Measurements from ENCODE around the gene CFLAR. TPM values are rescaled to one million over a fixed set of nuclear protein-coding genes. Genes with fewer than 3 reads are reported as not detected.
"Not testable (repeated sequence)": the region's sequence is repeated elsewhere in the genome, so short reads cannot be mapped to it uniquely, and the experiment has no call there.

CFLAR gene
- total and polyA plus RNA-seq, 2 donors from 2014 or later = 47.2 to 263 TPM

DNA sequence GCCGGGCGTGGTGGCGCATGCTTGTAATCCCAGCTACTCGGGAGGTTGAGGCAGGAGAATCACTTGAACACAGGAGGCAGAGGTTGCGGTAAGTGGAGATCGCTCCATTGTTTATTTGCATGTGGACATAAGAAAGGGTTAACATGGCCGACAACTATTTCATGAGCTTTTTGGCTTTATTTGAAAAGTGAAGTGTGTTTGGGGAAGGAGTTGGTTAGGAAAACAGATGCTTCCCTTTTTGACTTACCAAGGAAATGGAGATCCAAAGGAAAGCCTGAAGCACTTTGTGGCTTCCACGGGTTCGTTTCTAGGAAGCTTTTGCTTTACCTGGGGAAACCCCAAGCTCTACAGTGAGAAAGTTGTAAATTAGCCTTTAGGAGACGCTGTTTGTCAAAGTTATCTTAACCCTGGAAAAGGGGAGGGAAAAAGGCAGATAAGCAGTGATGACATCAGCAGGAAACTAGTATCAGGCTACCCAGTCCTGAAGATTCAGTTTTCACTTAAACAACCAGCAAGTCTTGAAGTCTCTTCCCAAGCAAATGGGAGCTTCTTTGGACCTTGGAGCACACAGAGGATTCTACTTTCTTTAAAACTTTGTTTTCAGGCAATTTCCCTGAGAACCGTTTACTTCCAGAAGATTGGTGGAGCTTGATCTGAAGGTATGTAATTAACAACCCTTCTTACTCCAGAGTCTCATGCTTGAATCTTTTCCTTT is 66.8 kb downstream of the CFLAR start, which contains the start of gene CASP10:
TSS of gene CASP10 (plus strand) at position 492 of the 715 bp plus-strand sequence. CDS start 2,637 bp downstream, outside the sequence.
- Histone ChIP-seq H3K9me3 (ENCODE audit: control insufficient read depth in 2 of 3, insufficient read depth in 1 of 3, low read length in 3 of 3) (no peaks in the 10 kb centered on the region), H3K36me3 (ENCODE audit: control insufficient read depth in 2 of 3, insufficient read depth in 3 of 3, low read length in 3 of 3) (peaks cover 0 to 2% (median 0%) of the 10 kb centered on the region in 3 donors), H3K27me3 (ENCODE audit: control insufficient read depth, insufficient read depth, low read length) (no peaks in the 10 kb centered on the region), H3K4me1 (ENCODE audit: control insufficient read depth in 2 of 3, insufficient read depth in 2 of 3, low read depth in 1 of 3, low read length in 3 of 3) (peaks cover 0 to 7% (median 0%) of the 10 kb centered on the region in 3 donors), H3K9ac (ENCODE audit: low read length in 3 of 3) (peak within 1 kb of the TSS; percentile 56 to 66 (median 65)), H3K4me3 (ENCODE audit: low read length in 3 of 3) (peak within 1 kb of the TSS; percentile 73 to 82 (median 75)), H3K27ac (ENCODE audit: low read depth in 2 of 2, low read length in 2 of 2) (peak within 1 kb of the TSS in 1 of 2 donors; percentile 8)
- DNase-seq (peak in 2 of 5 donors; percentile 66 to 87), FAIRE-seq (peak; percentile 59)
- intact Hi-C loops (cut with DNase I) = no loop called here
- TF ChIP-seq, protein P1, sequence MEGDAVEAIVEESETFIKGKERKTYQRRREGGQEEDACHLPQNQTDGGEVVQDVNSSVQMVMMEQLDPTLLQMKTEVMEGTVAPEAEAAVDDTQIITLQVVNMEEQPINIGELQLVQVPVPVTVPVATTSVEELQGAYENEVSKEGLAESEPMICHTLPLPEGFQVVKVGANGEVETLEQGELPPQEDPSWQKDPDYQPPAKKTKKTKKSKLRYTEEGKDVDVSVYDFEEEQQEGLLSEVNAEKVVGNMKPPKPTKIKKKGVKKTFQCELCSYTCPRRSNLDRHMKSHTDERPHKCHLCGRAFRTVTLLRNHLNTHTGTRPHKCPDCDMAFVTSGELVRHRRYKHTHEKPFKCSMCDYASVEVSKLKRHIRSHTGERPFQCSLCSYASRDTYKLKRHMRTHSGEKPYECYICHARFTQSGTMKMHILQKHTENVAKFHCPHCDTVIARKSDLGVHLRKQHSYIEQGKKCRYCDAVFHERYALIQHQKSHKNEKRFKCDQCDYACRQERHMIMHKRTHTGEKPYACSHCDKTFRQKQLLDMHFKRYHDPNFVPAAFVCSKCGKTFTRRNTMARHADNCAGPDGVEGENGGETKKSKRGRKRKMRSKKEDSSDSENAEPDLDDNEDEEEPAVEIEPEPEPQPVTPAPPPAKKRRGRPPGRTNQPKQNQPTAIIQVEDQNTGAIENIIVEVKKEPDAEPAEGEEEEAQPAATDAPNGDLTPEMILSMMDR (IDR thresholded peaks at IDR 0.05; ENCODE audit: borderline replicate concordance, extremely low read depth, insufficient read depth) = peak; percentile 71

DNA sequence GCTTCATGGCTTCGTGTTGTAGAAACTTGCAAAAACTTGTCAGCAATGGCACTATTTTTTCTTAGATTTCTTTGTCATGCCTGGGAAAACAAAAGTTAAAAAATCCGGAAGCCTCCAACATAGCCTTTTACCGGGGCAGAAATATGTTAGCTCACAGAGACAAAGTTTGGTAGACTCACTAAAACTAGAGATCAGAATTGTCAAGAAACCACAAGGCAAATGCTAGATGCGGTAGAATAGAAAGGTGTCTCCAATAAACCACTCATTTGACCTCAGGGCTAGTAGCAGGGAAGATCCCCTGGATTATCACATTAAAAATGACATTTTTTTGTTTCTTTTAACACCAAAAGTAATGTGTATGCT is 67.4 kb downstream of the CFLAR start:
- FAIRE-seq (no peak), DNase-seq (no peak)
- H3K27me3 ChIP-seq (ENCODE audit: control insufficient read depth, insufficient read depth, low read length) = no peaks in the 10 kb centered on the region
- H3K4me1 ChIP-seq (ENCODE audit: control insufficient read depth in 2 of 3, insufficient read depth in 2 of 3, low read depth in 1 of 3, low read length in 3 of 3) = peaks cover 0 to 7% (median 0%) of the 10 kb centered on the region in 3 donors
- TF ChIP-seq, protein P1 (IDR thresholded peaks at IDR 0.05; ENCODE audit: borderline replicate concordance, extremely low read depth, insufficient read depth) = no peak
- H3K36me3 ChIP-seq (ENCODE audit: control insufficient read depth in 2 of 3, insufficient read depth in 3 of 3, low read length in 3 of 3) = peaks cover 0 to 2% (median 0%) of the 10 kb centered on the region in 3 donors
- H3K9me3 ChIP-seq (ENCODE audit: control insufficient read depth in 2 of 3, insufficient read depth in 1 of 3, low read length in 3 of 3) = no peaks in the 10 kb centered on the region
- intact Hi-C loops (cut with DNase I) = no loop called here
- peak overlapping the region; percentile 27 to 66 (median 65) for H3K9ac ChIP-seq (ENCODE audit: low read length in 3 of 3)
- peak overlapping the region in 1 of 2 donors; percentile 8 for H3K27ac ChIP-seq (ENCODE audit: low read depth in 2 of 2, low read length in 2 of 2)
- peak overlapping the region; percentile 73 to 82 (median 75) for H3K4me3 ChIP-seq (ENCODE audit: low read length in 3 of 3)

DNA sequence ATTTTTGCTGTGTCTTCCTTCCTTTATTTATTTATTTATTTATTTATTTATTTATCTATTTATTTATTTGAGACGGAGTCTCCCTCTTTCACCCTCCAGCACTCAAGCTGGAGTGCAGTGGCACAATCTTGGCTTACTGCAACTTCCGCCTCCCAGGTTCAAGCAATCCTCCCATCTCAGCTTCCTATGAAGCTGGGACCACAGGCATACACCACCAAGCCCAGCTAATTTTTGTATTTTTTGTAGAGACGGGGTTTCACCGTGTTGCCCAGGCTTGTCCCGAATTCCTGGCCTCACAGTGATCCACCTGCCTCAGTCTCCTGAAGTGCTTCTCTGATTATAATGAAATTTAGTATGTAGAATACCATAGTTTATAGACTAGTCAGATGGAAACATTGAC is 67.9 kb downstream of the CFLAR start:
- peak overlapping the region; percentile 73 to 82 (median 75) for H3K4me3 ChIP-seq (ENCODE audit: low read length in 3 of 3)
- H3K4me1 ChIP-seq (ENCODE audit: control insufficient read depth in 2 of 3, insufficient read depth in 2 of 3, low read depth in 1 of 3, low read length in 3 of 3); DNase-seq; H3K36me3 ChIP-seq (ENCODE audit: control insufficient read depth in 2 of 3, insufficient read depth in 3 of 3, low read length in 3 of 3); H3K9me3 ChIP-seq (ENCODE audit: control insufficient read depth in 2 of 3, insufficient read depth in 1 of 3, low read length in 3 of 3); FAIRE-seq; H3K27me3 ChIP-seq (ENCODE audit: control insufficient read depth, insufficient read depth, low read length); H3K27ac ChIP-seq (ENCODE audit: low read depth in 2 of 2, low read length in 2 of 2); intact Hi-C loops (cut with DNase I): not testable (repeated sequence)
- H3K9ac ChIP-seq (ENCODE audit: low read length in 3 of 3) = peak overlapping the region in 1 of 3 donors; percentile 16

DNA sequence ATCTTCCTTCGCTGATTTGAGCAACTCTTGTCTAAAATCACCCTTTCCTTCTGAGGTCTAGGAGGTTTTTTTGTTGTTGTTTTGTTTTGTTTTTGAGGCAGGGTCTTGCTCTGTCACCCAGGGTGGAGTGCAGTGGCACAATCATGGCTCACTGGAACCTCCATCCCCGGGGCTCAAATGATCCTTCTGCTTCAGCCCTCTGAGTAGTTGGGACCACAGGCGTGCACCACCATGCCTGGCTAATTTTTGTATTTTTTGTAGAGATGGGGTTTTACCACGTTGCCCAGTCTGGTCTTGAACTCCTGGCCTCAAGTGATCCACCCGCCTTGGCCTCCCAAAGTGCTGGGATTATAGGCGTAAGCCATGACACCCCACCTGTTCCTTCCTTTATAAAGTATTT is 68.3 kb downstream of the CFLAR start:
- DNase-seq; intact Hi-C loops (cut with DNase I); FAIRE-seq; H3K4me1 ChIP-seq (ENCODE audit: control insufficient read depth in 2 of 3, insufficient read depth in 2 of 3, low read depth in 1 of 3, low read length in 3 of 3); H3K36me3 ChIP-seq (ENCODE audit: control insufficient read depth in 2 of 3, insufficient read depth in 3 of 3, low read length in 3 of 3); H3K27me3 ChIP-seq (ENCODE audit: control insufficient read depth, insufficient read depth, low read length); H3K27ac ChIP-seq (ENCODE audit: low read depth in 2 of 2, low read length in 2 of 2); H3K9me3 ChIP-seq (ENCODE audit: control insufficient read depth in 2 of 3, insufficient read depth in 1 of 3, low read length in 3 of 3): not testable (repeated sequence)
- H3K4me3 ChIP-seq (ENCODE audit: low read length in 3 of 3) = peak overlapping the region; percentile 73 to 82 (median 75)
- H3K9ac ChIP-seq (ENCODE audit: low read length in 3 of 3) = peak overlapping the region in 1 of 3 donors; percentile 16
